Measurements from ENCODE around the gene HAGHL.

HAGHL gene

DNA sequence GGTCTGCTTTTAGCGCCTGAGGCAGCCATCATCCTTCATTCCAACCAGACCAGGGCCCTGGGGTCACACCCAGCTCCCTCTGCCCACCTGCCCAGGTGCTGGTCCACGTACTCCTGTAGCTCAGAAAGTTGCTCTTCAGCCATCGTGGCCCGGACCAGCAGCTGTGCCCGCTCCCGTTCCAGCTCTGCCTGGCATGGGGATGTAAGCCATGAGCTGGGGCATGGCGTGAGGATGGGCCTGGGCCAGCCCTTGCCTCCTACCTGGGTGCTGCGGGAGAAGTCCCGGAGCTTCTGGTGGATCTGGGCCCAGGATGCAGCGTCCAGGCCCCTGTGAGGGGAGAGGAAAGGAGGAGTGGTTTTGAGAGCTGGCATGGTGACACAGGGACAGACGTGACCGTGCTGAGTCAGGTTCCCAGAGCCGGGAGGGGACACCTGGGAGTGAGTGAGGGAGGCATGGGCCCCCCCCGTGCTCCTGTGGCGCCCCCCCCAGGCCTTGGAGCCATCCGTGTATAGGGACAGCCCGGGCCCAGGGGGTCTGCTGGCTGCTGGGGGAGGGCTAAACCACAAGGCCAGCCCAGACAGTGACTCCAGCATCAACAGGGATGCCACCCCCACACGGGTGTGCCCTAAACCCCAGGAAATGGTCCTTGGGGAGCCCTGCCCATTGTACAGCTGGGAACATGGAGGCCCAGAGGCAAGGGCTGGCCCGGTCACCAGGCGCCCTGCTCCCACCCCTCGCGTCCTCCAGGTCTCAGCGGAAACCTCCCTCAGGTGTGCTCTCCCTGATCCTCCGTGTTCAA is 3.9 kb upstream of the HAGHL start:
- DNase-seq: no peak

DNA sequence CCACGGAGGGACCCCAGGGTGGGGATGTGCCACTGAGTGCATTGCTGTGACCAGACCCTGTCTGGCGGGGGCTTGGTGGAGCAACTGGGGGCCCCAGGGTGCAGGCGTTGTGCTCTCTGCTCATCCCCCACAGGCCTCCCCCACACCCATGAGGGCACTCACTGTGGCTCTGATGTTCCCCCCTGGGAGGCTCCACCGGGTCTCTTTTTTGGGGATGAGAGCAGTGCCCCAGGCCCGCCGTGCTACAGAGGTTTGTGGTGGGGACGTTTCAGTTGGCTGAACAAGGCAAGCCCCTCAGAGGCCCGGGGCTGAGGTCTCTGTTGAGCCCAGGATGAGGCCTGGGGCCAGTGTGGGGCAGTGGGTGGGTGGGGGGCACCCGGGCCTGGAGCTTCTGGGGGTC is 3.2 kb upstream of the HAGHL start:
- no peak for DNase-seq

GRCh38 chr16:724188-725040 is 2.5 kb upstream of the HAGHL start:
- no peak for DNase-seq

- no peak for DNase-seq
Observed at GRCh38 chr16:725041-725376, 1.9 kb upstream of the HAGHL start.

GRCh38 chr16:725463-726187 is 1.3 kb upstream of the HAGHL start:
- DNase-seq: no peak

DNA sequence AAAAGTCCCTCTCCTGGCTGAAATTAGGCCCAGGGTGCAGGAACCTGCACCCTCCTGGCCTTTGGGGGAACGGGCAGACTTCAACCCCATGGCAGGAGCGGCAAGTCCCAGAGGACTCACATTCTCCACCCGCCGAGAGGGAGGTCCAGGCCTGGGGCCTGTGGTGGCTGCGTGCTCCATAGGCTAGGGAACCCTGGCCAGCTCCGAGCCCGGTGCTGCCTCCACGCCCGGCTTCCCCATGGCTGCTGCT is 793 bp upstream of the HAGHL start:
- DNase-seq: no peak

GRCh38 chr16:727291-727977 is 528 bp downstream of the HAGHL start:
- no peak for DNase-seq

- DNase-seq: peak; percentile 56
Observed at GRCh38 chr16:728131-728889, 1.4 kb downstream of the HAGHL start.

- no peak for DNase-seq
Observed at GRCh38 chr16:728890-729744, 2.2 kb downstream of the HAGHL start.

DNA sequence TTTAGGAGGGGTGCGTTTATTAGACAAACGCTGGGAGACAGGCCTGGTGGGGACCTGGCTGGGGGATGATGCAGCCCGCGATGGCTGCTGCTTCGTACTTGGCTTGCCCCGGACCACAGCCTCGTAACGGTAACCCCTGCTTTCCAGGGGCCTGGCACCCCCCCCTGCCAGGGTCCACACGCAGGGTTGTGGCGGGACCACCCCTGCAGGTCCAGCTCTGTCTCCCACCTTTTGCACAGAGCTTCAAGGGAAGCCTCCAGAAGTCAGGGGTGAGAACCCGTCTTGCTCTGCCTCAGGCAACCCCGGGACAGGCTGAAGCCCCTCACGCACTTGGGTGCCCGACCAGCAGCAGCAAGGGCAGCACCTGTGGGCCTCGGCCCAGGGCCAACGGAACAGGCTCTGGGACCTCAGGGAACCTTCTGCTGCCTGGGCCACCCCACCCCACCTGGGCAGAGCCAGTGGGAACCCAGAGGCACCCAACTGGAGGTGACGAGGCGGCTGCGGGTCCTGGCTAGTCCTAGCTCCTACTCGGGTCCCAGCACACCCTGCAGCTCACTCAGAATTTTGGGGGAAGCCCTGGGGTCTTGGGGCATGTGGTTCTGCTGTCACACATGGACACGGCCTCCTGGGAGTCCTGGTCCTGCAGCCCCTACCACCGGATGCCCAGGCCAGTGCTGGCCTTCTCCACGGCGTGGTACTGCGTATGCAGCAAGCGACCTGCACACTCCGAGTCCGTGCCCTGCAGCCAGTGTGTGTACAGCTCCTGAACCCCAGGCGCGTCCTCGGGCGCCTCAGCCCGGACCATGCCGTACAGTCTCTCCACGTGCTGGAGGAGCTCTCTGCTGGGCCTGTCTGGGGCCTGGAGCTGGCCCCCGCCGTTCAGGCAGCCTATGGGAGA is 3.1 kb downstream of the HAGHL start:
- no peak for DNase-seq

DNA sequence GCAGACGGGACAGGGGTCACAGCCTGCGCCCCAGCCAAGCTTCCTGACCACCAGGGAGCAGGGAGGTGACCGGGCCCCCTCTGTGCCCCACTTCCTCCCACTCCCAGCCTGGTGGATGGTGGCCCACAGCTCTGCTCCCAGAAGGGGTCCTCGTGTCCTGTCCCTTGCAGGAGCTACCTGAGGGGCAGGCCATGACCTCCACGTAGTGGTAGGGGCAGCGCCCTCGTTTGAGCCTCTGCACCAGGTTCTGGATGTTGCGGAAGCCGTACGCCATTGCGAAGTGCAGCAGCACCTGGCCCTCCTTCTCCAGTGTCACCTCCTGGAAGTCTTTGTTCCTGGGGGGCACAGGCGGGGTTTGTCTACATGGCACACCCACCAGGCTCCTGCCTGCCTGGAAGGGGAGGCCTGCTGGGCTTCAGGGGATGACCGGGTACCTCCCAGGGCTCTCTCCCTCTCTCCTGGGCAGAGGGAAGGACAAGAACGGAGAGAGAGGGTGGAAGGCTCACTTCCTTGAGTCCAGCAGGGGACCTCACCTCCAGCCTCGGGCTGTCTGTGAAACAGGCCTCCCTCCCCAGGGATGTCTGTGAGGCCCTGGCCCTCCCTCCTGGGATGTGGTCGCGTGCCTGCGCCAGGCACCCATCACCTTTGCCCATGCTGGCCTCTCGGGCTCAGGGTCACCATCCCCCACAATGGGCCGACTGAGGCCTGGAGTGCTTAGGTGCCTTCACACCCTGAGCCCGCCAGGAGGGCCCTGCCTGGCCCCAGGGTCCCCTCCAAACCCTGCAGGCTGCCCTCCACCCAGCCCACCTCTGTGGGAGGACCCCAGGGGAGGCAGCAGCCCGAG is 4.0 kb downstream of the HAGHL start:
- DNase-seq: no peak

- no peak for DNase-seq
Observed at GRCh38 chr16:732332-732731, 5.4 kb downstream of the HAGHL start.

- DNase-seq: no peak
Observed at GRCh38 chr16:732936-733335, 6.0 kb downstream of the HAGHL start.

DNA sequence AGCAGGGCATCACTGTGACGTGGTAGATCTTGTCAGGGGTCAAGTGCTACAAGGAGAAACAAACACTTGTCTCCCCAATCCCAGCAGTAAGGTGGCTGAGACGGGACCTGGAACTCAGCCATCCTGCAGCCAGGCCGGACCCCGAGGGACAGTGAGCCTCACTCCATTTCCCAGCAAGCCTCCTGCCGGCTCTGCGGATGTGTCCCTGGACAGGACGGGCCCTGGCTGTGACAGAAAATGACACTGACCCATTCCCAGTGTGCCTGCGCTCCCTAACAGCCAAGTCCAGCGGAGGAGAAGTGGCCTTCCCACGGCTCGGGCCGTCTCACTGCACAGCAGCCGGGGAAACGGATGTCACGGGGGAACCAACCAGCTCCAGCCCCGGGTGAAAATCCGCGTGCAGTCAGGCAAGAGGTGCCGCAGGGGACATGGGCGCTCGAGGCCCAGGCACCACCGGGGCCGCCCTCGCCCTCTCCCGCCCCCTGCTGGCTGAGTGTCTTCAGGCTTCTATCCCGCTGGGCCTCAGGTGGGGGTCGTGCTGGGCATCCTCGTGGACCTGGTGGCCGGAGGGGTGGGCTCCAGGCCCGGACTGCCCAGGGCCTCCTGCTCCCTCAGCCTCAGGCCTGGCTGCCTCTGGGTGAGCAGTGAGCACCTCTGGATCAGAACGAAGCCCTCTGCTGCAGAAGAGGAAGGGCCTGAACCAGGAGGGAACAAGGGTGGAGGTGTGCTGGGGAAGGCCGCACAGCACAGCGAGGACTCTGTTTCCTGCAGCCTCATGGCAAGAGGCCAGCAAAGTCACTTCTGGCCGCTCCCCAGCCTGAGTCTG is 6.7 kb downstream of the HAGHL start:
- peak; percentile 56 for DNase-seq

DNA sequence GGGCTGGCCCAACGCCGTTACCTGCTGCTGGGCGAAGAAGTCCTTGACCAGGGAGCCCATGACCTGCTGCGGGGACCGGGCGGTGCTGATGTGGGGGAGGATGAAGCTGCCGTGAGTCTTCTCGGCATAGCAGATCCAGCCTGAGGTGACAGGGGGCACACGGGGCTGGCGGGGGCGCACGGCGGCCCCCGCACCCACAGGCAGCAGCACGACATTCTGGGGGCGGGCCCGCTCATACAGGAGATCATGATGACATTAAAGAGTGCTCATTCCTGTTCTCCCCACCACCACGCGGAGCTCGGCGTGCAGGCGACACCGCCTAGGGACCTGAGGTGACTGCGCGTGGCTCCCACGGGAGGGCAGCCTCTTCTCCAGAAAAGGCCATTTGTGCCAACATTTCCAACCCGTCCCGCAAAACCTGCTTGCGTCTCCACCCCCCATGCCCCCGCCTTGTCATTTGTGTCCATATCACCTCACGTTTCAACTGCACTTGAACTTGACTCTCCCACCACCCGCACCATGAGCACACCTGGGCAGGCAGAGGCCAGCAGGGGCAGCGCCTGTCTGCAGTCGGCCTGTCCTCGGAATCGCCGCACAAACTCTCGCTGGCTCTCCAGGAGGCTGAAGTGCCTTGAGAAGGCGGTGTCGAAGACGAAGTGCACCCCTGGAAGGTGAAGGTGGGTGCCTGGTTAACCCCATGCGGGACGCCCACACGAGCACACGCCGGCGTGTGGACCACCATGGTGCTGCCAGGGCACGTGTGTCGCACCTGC is 7.5 kb downstream of the HAGHL start:
- DNase-seq: no peak

DNA sequence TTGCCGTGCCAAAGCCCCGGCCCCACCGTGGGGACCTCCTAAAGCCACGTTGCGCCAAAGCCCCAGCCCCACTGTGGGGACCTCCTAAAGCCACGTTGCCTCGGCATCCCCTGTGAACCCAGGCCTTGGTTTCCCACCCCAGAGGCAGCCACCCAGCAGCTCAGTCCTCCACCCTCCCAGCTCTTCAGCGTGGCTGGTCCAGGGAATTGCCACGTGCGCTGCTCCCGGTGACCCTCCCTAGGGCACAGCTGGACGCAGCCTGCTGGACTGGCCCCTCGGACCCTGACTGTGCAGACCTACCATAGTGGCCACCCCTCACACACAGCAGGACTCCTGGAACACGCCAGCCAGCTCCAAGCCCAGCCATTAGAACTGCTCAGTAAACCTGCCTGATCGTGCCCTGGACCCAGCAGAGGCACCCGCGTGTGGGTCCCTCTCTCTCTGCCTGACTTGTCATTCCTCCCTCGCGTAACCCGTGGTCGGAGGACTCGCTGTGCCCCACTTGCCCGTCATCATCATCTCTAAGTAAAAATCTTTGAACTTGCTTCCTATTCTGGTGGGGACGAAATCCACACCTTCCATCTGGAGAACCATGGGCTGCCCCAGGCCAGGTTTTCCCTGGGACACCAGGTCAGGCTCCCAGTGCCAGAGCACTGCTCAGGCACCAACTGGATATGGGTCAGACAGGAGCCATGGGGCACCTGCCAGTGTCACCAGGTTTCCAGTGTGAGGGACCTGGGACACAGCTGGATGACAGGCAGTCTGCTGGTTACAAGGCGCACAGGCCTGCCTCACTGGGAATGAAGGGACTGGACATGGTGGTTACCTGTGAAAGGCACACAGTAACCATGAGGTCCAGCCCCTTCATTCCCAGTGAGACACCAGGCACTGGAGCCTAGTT is 8.3 kb downstream of the HAGHL start:
- no peak for DNase-seq

DNA sequence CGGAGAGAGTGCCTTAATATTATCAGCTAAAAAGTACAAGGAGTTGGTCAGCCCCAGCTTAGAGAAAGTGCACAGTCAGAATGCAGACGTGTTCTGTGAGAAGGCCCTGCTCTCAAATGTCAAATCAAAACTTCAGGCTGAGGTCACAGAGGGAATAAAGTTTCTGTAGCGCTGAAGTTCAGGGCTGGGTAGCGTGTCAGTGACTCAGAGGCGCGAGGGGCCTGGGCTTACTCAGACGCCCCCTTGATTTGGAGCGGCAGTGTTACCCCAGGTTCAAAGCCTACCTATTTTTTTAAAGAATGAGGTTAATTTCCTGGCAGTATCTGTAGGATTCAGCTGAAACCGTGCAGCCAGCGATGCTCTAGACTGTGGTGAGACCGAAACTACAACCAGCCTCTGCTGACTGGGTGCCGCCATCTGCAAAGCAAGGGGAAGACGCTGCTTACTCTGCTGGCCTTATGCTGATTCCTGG is 9.1 kb downstream of the HAGHL start:
- DNase-seq: peak; percentile 45
